HCT116 (cell line): Measurements from ENCODE around the gene KNTC1. TPM values are rescaled to one million over a fixed set of nuclear protein-coding genes. Genes with fewer than 3 reads are reported as not detected.
A peak's percentile ranks its signal among the peaks of the same experiment; 100 is the strongest.

ENCODE experiments used
- ATAC-seq: fragments of 200-7000 bp; cut with Tn5 transposase; 2 replicates; pipeline ENCODE4 v1.9.1; 2020; ENCODE audit warnings: mild to moderate bottlenecking, moderate library complexity
- BruUV-seq: library from RNA; stranded (reverse); fragments of 400-500 nt; replicated peaks from 2 replicates; lab custom pipeline; 2021; lab: Mats Ljungman, UMichigan
- CTCF ChIA-PET: fragments of 300-600 bp; sonication (Branson Sonifier 250); formaldehyde crosslinking; loops from one replicate; lab custom pipeline; 2021; ENCODE audit warnings: antibody characterized with exemption; lab: Charles Lee
- POLR2A ChIA-PET: fragments of 300-600, 350-600 bp; sonication (Branson Sonifier 250); formaldehyde crosslinking; loops from one replicate; lab custom pipeline; 2021; ENCODE audit warnings: antibody characterized with exemption; lab: Charles Lee
- RAD21 ChIA-PET, 2 experiments: fragments of 300-600 bp; sonication (Branson Sonifier 250); formaldehyde crosslinking; loops; one replicate each; lab custom pipeline; 2023; ENCODE audit warnings: low total read pairs in 2 of 2; ENCODE audit not compliant: uncharacterized antibody in 2 of 2, unreplicated experiment in 2 of 2, low non-redundant PET in 1 of 2; lab: Charles Lee
- DNase-seq: peaks from one replicate; pipeline ENCODE4 v3.0.0-alpha.2; 2010; ENCODE audit warnings: low read depth, low spot score
- H2AFZ ChIP-seq: fragments of 200-600 bp; shearing (Covaris generic), sonication (generic); 2 replicates; pipeline ENCODE4 v1.6.1; 2017; ENCODE audit warnings: low read depth, mixed run types, mixed read lengths, antibody characterized with exemption, low read length; ENCODE audit not compliant: poor library complexity, severe bottlenecking
- H3K27ac ChIP-seq: 2 replicates; pipeline ENCODE4 v1.5.1; 2012; ENCODE audit warnings: low read depth, low read length
- H3K27me3 ChIP-seq: fragments of 200-600 bp; sonication (generic); 2 replicates; pipeline ENCODE4 v1.6.1; 2016; ENCODE audit warnings: mixed run types, low read length, mixed read lengths; ENCODE audit not compliant: insufficient read depth
- H3K36me3 ChIP-seq, 2 experiments: fragments of 200-500 bp in 1 of 2; fragments of 200-600 bp in 1 of 2; sonication (Bioruptor generic) in 1 of 2; sonication (generic) in 1 of 2; 2 replicates each; pipeline versions ENCODE4 v1.5.1 to v1.6.1; 2014 to 2016; ENCODE audit warnings: low read length in 2 of 2, inconsistent platforms in 1 of 2, mixed read lengths in 1 of 2, mixed run types in 1 of 2; ENCODE audit not compliant: insufficient read depth in 2 of 2, control insufficient read depth in 1 of 2
- H3K4me1 ChIP-seq, 2 experiments: fragments of 200-600 bp in 1 of 2; sonication (generic) in 1 of 2; 2 replicates each; pipeline versions ENCODE4 v1.5.1 to v1.6.1; 2012 to 2017; ENCODE audit warnings: low read length in 2 of 2, inconsistent platforms in 1 of 2, mild to moderate bottlenecking in 1 of 2, mixed read lengths in 1 of 2, mixed run types in 1 of 2, moderate library complexity in 1 of 2; ENCODE audit not compliant: insufficient read depth in 2 of 2, control insufficient read depth in 1 of 2
- H3K4me2 ChIP-seq: fragments of 200-600 bp; sonication (generic); 2 replicates; pipeline ENCODE4 v1.6.1; 2017; ENCODE audit warnings: mixed run types, low read length, mixed read lengths
- H3K4me3 ChIP-seq, 2 experiments: fragments of 200-600 bp in 1 of 2; sonication (generic) in 1 of 2; replicated peaks in 1 of 2; 2 replicates each; pipeline ENCODE4 v1.5.1; 2011 to 2016; ENCODE audit warnings: low read length in 2 of 2, control low read depth in 1 of 2, low read depth in 1 of 2, mild to moderate bottlenecking in 1 of 2, mixed read lengths in 1 of 2, mixed run types in 1 of 2
- H3K79me2 ChIP-seq: fragments of 200-600 bp; sonication (generic); 2 replicates; pipeline ENCODE4 v1.6.1; 2017; ENCODE audit warnings: mild to moderate bottlenecking, mixed run types, low read length, moderate library complexity, mixed read lengths; ENCODE audit not compliant: insufficient read depth
- H3K9ac ChIP-seq: fragments of 200-600 bp; sonication (generic); 2 replicates; pipeline ENCODE4 v1.6.1; 2016; ENCODE audit warnings: low read length, mixed read lengths
- H3K9me2 ChIP-seq: fragments of 200-600 bp; sonication (generic), shearing (Covaris generic); 2 replicates; pipeline ENCODE4 v1.6.1; 2017; ENCODE audit warnings: mixed run types, mild to moderate bottlenecking, moderate library complexity; ENCODE audit not compliant: insufficient read depth
- H3K9me3 ChIP-seq, 2 experiments: fragments of 200-500 bp in 1 of 2; fragments of 200-600 bp in 1 of 2; sonication (Bioruptor generic) in 1 of 2; sonication (generic) in 1 of 2; 2 replicates each; pipeline ENCODE4 v1.6.1; 2014 to 2017; ENCODE audit warnings: low read length in 2 of 2, mixed read lengths in 2 of 2, inconsistent platforms in 1 of 2, low read depth in 1 of 2, mild to moderate bottlenecking in 1 of 2, mixed run types in 1 of 2, moderate library complexity in 1 of 2; ENCODE audit not compliant: control insufficient read depth in 1 of 2, insufficient read depth in 1 of 2
- H4K20me1 ChIP-seq: fragments of 200-600 bp; sonication (generic), shearing (Covaris generic); 2 replicates; pipeline ENCODE4 v1.6.1; 2017; ENCODE audit warnings: mixed run types, mild to moderate bottlenecking, moderate library complexity; ENCODE audit not compliant: insufficient read depth
- CBX3 ChIP-seq: IDR thresholded peaks from 2 replicates; pipeline ENCODE4 v1.6.1; 2012; ENCODE audit warnings: low read depth
- POLR2AphosphoS5 ChIP-seq: IDR thresholded peaks from 2 replicates; pipeline ENCODE4 v1.6.1; 2011; ENCODE audit warnings: mild to moderate bottlenecking, low read depth, low read length, moderate library complexity
- SIN3A ChIP-seq: IDR thresholded peaks from 2 replicates; pipeline ENCODE4 v1.6.1; 2012; ENCODE audit warnings: low read depth
- YY1 ChIP-seq: IDR thresholded peaks from 2 replicates; pipeline ENCODE4 v1.6.1; 2011; ENCODE audit warnings: low read length, low read depth, moderate library complexity, mild to moderate bottlenecking; ENCODE audit not compliant: insufficient replicate concordance; ENCODE audit errors: extremely low read depth
- ZFX ChIP-seq: fragments of 450-650 bp; IDR thresholded peaks from 2 replicates; pipeline ENCODE4 v1.6.1; 2017
- ZNF274 ChIP-seq: fragments of 200-500 bp; sonication (Bioruptor generic); IDR thresholded peaks from 2 replicates; pipeline ENCODE4 v1.6.1; 2014; ENCODE audit warnings: mild to moderate bottlenecking, low read depth, low read length, inconsistent platforms
- intact Hi-C: fragments of 100-400 bp; cut with micrococcal nuclease; formaldehyde crosslinking; loops from 2 replicates; pipeline ENCODE4 v1.10.0; 2022
- total RNA-seq: library from RNA; stranded (reverse); gene quantifications from one replicate; pipeline ENCODE4 v1.2.1, GENCODE V29; 2021; ENCODE audit not compliant: unreplicated experiment
- TF ChIP-seq, protein P1 (sequence below), 3 experiments: fragments of 200-600 bp in 1 of 3; sonication (generic) in 1 of 3; IDR thresholded peaks in 2 of 3; conservative IDR thresholded peaks in 1 of 3; 2 replicates each; pipeline ENCODE4 v1.5.1; 2012 to 2017; ENCODE audit warnings: low read depth in 2 of 3, low read length in 2 of 3, antibody characterized with exemption in 1 of 3, borderline replicate concordance in 1 of 3, control low read depth in 1 of 3, mild to moderate bottlenecking in 1 of 3, mixed read lengths in 1 of 3, mixed run types in 1 of 3, moderate library complexity in 1 of 3; ENCODE audit not compliant: insufficient read depth in 1 of 3

KNTC1 gene
- total RNA-seq, 1 experiment from 2014 or later, result 70.2 TPM

DNA sequence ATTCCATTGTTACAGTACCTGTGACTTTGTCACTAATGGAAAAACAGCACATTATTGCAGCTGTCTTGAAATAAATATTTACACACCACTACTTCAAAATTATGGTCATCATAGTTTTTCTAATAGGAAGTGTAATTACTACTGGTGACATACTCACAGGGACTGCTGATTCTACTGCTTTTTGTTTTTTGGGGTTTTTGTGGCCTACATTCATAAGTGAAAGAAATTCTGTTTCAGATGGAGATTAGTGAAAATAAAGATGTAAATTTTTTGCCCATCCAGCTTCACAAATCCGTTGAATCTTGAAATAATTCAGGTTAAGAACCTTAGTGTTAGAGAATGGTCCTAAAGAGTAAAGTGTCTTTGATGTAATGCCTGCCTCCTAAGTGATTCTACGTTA is 17.5 kb downstream of the KNTC1 start:
- ChIA-PET RAD21 (no interaction called here), CTCF (no interaction called here)
- H3K79me2 ChIP-seq, result peaks cover 5% of the 10 kb centered on the region
- no peak overlapping the region for H2AFZ ChIP-seq
- ATAC-seq, result no peak
- peaks cover 26 to 38% of the 10 kb centered on the region in 2 experiments for H3K36me3 ChIP-seq
- BruUV-seq, result TSS peak; percentile 31
- no peaks in the 10 kb centered on the region for H3K9me2 ChIP-seq
- no peak overlapping the region for H3K9ac ChIP-seq
- TF ChIP-seq CBX3, result no peak
- TF ChIP-seq, all 23 proteins: peak for 0
- H3K4me1 ChIP-seq, result no peaks in the 10 kb centered on the region
- no peak overlapping the region for H3K4me3 ChIP-seq
- POLR2A ChIA-PET, result no interaction called here
- no peak overlapping the region for H3K27ac ChIP-seq
- no peaks in the 10 kb centered on the region for H3K9me3 ChIP-seq
- H3K4me2 ChIP-seq, result no peak overlapping the region
- H4K20me1 ChIP-seq, result no peaks in the 10 kb centered on the region
- DNase-seq, result no peak
- intact Hi-C loops, result no loop called here
- no peaks in the 10 kb centered on the region for H3K27me3 ChIP-seq

DNA sequence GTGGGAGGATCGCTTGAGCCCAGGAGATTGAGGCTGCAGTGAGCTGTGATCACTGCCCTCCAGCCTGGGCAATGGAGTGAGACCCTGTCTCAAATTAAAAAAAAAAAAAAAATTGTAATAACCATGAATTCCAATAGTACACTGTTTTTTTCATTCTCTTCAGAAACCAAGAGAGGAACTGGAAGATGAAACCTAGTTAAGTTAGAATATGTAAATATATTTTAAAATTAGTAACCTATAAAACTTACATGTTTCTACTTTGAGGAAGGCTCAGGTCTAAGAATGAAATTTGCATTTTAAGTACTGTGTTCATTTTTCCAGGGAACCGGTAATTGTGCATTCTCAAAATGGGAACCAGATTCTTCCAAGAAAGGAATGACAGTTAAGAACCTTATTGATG is 18.8 kb downstream of the KNTC1 start:
- RAD21 ChIA-PET, result no interaction called here
- H3K27ac ChIP-seq, result no peak overlapping the region
- TF ChIP-seq YY1 (no peak), SIN3A (no peak), ZFX (no peak), POLR2AphosphoS5 (no peak), ZNF274 (no peak)
- TF ChIP-seq, protein P1, sequence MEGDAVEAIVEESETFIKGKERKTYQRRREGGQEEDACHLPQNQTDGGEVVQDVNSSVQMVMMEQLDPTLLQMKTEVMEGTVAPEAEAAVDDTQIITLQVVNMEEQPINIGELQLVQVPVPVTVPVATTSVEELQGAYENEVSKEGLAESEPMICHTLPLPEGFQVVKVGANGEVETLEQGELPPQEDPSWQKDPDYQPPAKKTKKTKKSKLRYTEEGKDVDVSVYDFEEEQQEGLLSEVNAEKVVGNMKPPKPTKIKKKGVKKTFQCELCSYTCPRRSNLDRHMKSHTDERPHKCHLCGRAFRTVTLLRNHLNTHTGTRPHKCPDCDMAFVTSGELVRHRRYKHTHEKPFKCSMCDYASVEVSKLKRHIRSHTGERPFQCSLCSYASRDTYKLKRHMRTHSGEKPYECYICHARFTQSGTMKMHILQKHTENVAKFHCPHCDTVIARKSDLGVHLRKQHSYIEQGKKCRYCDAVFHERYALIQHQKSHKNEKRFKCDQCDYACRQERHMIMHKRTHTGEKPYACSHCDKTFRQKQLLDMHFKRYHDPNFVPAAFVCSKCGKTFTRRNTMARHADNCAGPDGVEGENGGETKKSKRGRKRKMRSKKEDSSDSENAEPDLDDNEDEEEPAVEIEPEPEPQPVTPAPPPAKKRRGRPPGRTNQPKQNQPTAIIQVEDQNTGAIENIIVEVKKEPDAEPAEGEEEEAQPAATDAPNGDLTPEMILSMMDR (IDR thresholded peaks at IDR 0.05 in 2 of 3, conservative IDR thresholded peaks at IDR 0.05 in 1 of 3; ENCODE audit: borderline replicate concordance in 1 of 3, insufficient read depth in 1 of 3, low read depth in 2 of 3, low read length in 2 of 3), result no peak
- TF ChIP-seq, all 23 proteins: peak for 0
- no peaks in the 10 kb centered on the region for H3K9me3 ChIP-seq
- intact Hi-C loops, result no loop called here
- H3K27me3 ChIP-seq, result no peaks in the 10 kb centered on the region
- no peak overlapping the region for H3K4me3 ChIP-seq
- H3K4me2 ChIP-seq, result no peak overlapping the region
- H3K9ac ChIP-seq, result no peak overlapping the region
- no peaks in the 10 kb centered on the region for H3K4me1 ChIP-seq
- peaks cover under 1% of the 10 kb centered on the region; the same call in 1 of the 2 replicates for H3K79me2 ChIP-seq
- DNase-seq, result no peak
- no peak for ATAC-seq
- ChIA-PET CTCF (no interaction called here), POLR2A (no interaction called here)
- H2AFZ ChIP-seq, result no peak overlapping the region
- H4K20me1 ChIP-seq, result no peaks in the 10 kb centered on the region
- no TSS peak for BruUV-seq
- H3K36me3 ChIP-seq, result peaks cover 28 to 44% of the 10 kb centered on the region in 2 experiments
- H3K9me2 ChIP-seq, result no peaks in the 10 kb centered on the region
